OCI-LY3 (cell line): ENCODE results near the gene OR1L8.

ENCODE experiments used
- EZH2phosphoT487 ChIP-seq: fragments of 200-600 bp; shearing (Covaris generic); IDR thresholded peaks from 2 replicates; pipeline ENCODE4 v1.6.1; 2018; ENCODE audit warnings: antibody characterized with exemption, mixed run types, low read depth
- TF ChIP-seq, protein P1 (sequence below): fragments of 200-600, 300-600 bp; sonication (generic); IDR thresholded peaks from 2 replicates; pipeline ENCODE4 v1.5.1; 2014; ENCODE audit warnings: antibody characterized with exemption, low read length, low read depth

DNA sequence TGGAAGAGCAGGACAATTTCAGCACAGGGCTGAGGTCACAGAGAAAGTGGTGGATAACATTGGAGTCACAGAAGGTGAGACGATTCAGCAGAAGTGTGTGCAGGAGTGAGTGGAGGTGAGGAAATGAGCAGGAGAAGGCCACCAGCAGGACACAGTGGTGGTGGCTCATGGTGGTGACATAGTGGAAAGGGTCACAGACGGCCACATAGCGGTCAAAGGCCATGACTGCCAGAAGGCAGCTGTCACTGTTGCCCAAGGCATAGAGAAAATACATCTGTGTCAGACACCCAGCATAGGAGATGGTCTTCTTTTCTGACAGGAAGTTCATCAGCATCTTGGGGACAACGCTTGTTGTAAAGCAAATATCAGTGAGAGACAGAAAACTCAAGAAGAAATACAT is 15.3 kb downstream of the OR1L8 start:
- TF ChIP-seq, protein P1, sequence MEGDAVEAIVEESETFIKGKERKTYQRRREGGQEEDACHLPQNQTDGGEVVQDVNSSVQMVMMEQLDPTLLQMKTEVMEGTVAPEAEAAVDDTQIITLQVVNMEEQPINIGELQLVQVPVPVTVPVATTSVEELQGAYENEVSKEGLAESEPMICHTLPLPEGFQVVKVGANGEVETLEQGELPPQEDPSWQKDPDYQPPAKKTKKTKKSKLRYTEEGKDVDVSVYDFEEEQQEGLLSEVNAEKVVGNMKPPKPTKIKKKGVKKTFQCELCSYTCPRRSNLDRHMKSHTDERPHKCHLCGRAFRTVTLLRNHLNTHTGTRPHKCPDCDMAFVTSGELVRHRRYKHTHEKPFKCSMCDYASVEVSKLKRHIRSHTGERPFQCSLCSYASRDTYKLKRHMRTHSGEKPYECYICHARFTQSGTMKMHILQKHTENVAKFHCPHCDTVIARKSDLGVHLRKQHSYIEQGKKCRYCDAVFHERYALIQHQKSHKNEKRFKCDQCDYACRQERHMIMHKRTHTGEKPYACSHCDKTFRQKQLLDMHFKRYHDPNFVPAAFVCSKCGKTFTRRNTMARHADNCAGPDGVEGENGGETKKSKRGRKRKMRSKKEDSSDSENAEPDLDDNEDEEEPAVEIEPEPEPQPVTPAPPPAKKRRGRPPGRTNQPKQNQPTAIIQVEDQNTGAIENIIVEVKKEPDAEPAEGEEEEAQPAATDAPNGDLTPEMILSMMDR: no peak
- no peak for TF ChIP-seq EZH2phosphoT487
